HEK293T (cell line): ENCODE results near the gene ARHGEF16.

ENCODE experiments used
- CTCF ChIA-PET: fragments of 350-600 bp; formaldehyde crosslinking; extraction: SDS; loops from one replicate; lab custom pipeline; 2021; ENCODE audit warnings: antibody characterized with exemption, inconsistent platforms; lab: Yijun Ruan, JAX
- POLR2A ChIA-PET: fragments of 350-600 bp; formaldehyde crosslinking; extraction: SDS; loops from one replicate; lab custom pipeline; 2020; ENCODE audit warnings: antibody characterized with exemption, inconsistent platforms; lab: Yijun Ruan, JAX
- DNase-seq: peaks from one replicate; pipeline ENCODE4 v3.0.0; 2012; ENCODE audit warnings: mixed read lengths; ENCODE audit errors: extremely low spot score
- ARNT ChIP-seq: fragments of 450-650 bp; IDR thresholded peaks from 2 replicates; pipeline ENCODE4 v1.6.1; 2017; ENCODE audit warnings: mild to moderate bottlenecking
- BHLHE40 ChIP-seq: fragments of 450-650 bp; IDR thresholded peaks from 2 replicates; pipeline ENCODE4 v1.6.1; 2016; ENCODE audit warnings: mild to moderate bottlenecking, moderate library complexity, borderline replicate concordance
- CTBP1 ChIP-seq: fragments of 450-650 bp; IDR thresholded peaks from 2 replicates; pipeline ENCODE4 v1.6.1; 2016; ENCODE audit warnings: borderline replicate concordance
- ELF4 ChIP-seq: fragments of 450-650 bp; IDR thresholded peaks from 2 replicates; pipeline ENCODE4 v1.6.1; 2017; ENCODE audit warnings: antibody characterized with exemption
- FOXA1 ChIP-seq: fragments of 450-650 bp; IDR thresholded peaks from 2 replicates; pipeline ENCODE4 v1.6.1; 2016; ENCODE audit warnings: mild to moderate bottlenecking
- FOXK2 ChIP-seq: fragments of 450-650 bp; IDR thresholded peaks from 2 replicates; pipeline ENCODE4 v1.6.1; 2016; ENCODE audit warnings: mild to moderate bottlenecking
- FOXM1 ChIP-seq: fragments of 450-650 bp; IDR thresholded peaks from 2 replicates; pipeline ENCODE4 v1.6.1; 2017; ENCODE audit warnings: mild to moderate bottlenecking, borderline replicate concordance
- HDGF ChIP-seq: fragments of 450-650 bp; IDR thresholded peaks from 2 replicates; pipeline ENCODE4 v1.6.1; 2017; ENCODE audit warnings: antibody characterized with exemption, borderline replicate concordance
- L3MBTL2 ChIP-seq: fragments of 450-650 bp; conservative IDR thresholded peaks from 2 replicates; pipeline ENCODE4 v1.6.1; 2016; ENCODE audit warnings: mild to moderate bottlenecking
- LEF1 ChIP-seq: fragments of 450-650 bp; IDR thresholded peaks from 2 replicates; pipeline ENCODE4 v1.6.1; 2017; ENCODE audit warnings: mild to moderate bottlenecking, borderline replicate concordance
- NFRKB ChIP-seq: fragments of 450-650 bp; IDR thresholded peaks from 2 replicates; pipeline ENCODE4 v1.6.1; 2016; ENCODE audit warnings: mild to moderate bottlenecking, moderate library complexity
- PKNOX1 ChIP-seq: fragments of 450-650 bp; IDR thresholded peaks from 2 replicates; pipeline ENCODE4 v1.6.1; 2016
- SP1 ChIP-seq: fragments of 450-650 bp; IDR thresholded peaks from 2 replicates; pipeline ENCODE4 v1.6.1; 2017
- SUZ12 ChIP-seq: fragments of 450-650 bp; IDR thresholded peaks from 2 replicates; pipeline ENCODE4 v1.6.1; 2016; ENCODE audit warnings: mild to moderate bottlenecking
- TARDBP ChIP-seq: fragments of 450-650 bp; IDR thresholded peaks from 2 replicates; pipeline ENCODE4 v1.6.1; 2016
- ZNF384 ChIP-seq: fragments of 450-650 bp; IDR thresholded peaks from 2 replicates; pipeline ENCODE4 v1.6.1; 2016

ARHGEF16 gene

GRCh38 chr1:3475839-3476573 lies 21.5 kb downstream of the ARHGEF16 start:
- CTCF ChIA-PET, result no interaction called here
- POLR2A ChIA-PET, result no interaction called here
- DNase-seq, result no peak
- TF ChIP-seq ARNT (no peak), ELF4 (no peak), L3MBTL2 (no peak), PKNOX1 (no peak), LEF1 (no peak)

- no peak for DNase-seq
- POLR2A ChIA-PET, result no interaction called here
- CTCF ChIA-PET, result no interaction called here
- no peak for TF ChIP-seq NFRKB
- no peak for TF ChIP-seq SUZ12
- no peak for TF ChIP-seq L3MBTL2
- TF ChIP-seq FOXM1, result no peak
- TF ChIP-seq ELF4, result no peak
- no peak for TF ChIP-seq FOXA1
- no peak for TF ChIP-seq TARDBP
- no peak for TF ChIP-seq LEF1
- no peak for TF ChIP-seq CTBP1
- TF ChIP-seq BHLHE40, result no peak
- no peak for TF ChIP-seq PKNOX1
- TF ChIP-seq FOXK2, result no peak
- no peak for TF ChIP-seq SP1
- no peak for TF ChIP-seq ZNF384
- no peak for TF ChIP-seq ARNT
- no peak for TF ChIP-seq HDGF
Measured at GRCh38 chr1:3476666-3477065, 22.2 kb downstream of the ARHGEF16 start.

GRCh38 chr1:3477241-3477995 lies 23.0 kb downstream of the ARHGEF16 start:
- POLR2A ChIA-PET, result no interaction called here
- TF ChIP-seq FOXA1, result no peak
- TF ChIP-seq SUZ12, result no peak
- TF ChIP-seq TARDBP, result no peak
- TF ChIP-seq LEF1, result no peak
- no peak for TF ChIP-seq L3MBTL2
- TF ChIP-seq HDGF, result no peak
- TF ChIP-seq FOXM1, result no peak
- no peak for TF ChIP-seq SP1
- TF ChIP-seq NFRKB, result no peak
- no peak for TF ChIP-seq FOXK2
- no peak for TF ChIP-seq BHLHE40
- TF ChIP-seq PKNOX1, result no peak
- TF ChIP-seq ELF4, result no peak
- no peak for TF ChIP-seq ZNF384
- no peak for TF ChIP-seq CTBP1
- no peak for TF ChIP-seq ARNT
- peak; percentile 50 for DNase-seq
- CTCF ChIA-PET, result interaction anchor here (1.8 to 2.3 kb wide), 2 partner anchors 13 to 24 kb away, joined by 9 to 10 read pairs; no protein-coding TSS in a partner anchor

GRCh38 chr1:3478187-3478586 lies 23.7 kb downstream of the ARHGEF16 start:
- POLR2A ChIA-PET, result interaction anchor here (0.7 kb wide), 1 partner anchor 10 kb away, joined by 3 read pairs; no protein-coding TSS in a partner anchor
- DNase-seq, result no peak
- TF ChIP-seq LEF1, result no peak
- no peak for TF ChIP-seq ELF4
- TF ChIP-seq BHLHE40, result no peak
- TF ChIP-seq FOXA1, result no peak
- no peak for TF ChIP-seq SP1
- TF ChIP-seq FOXK2, result no peak
- TF ChIP-seq SUZ12, result no peak
- TF ChIP-seq TARDBP, result no peak
- TF ChIP-seq ARNT, result no peak
- no peak for TF ChIP-seq L3MBTL2
- TF ChIP-seq FOXM1, result no peak
- TF ChIP-seq PKNOX1, result no peak
- TF ChIP-seq HDGF, result no peak
- TF ChIP-seq NFRKB, result no peak
- TF ChIP-seq ZNF384, result no peak
- CTCF ChIA-PET, result interaction anchor here (1.8 to 2.3 kb wide), 2 partner anchors 13 to 25 kb away, joined by 9 to 10 read pairs; no protein-coding TSS in a partner anchor

GRCh38 chr1:3479511-3480368 lies 25.3 kb downstream of the ARHGEF16 start:
- POLR2A ChIA-PET, result no interaction called here
- no peak for DNase-seq
- CTCF ChIA-PET, result interaction anchor here (1.8 to 3.2 kb wide), 3 partner anchors 11 to 27 kb away, joined by 9 to 26 read pairs (median 10); no protein-coding TSS in a partner anchor
- TF ChIP-seq BHLHE40, result no peak
- TF ChIP-seq TARDBP, result no peak
- TF ChIP-seq FOXA1, result no peak
